LNCaP clone FGC (cell line): Measurements from ENCODE around the gene OLFML1.

Source experiments
- DNase-seq: peaks from one replicate; pipeline ENCODE4 v3.0.0-alpha.2; 2011; ENCODE audit warnings: low read depth
- H3K4me3 ChIP-seq: 2 replicates; pipeline ENCODE4 v1.5.1; 2011; ENCODE audit warnings: mild to moderate bottlenecking, low read depth, low read length, control low read depth
- CTCF ChIP-seq: IDR thresholded peaks from 2 replicates; pipeline ENCODE4 v1.5.1; 2012; ENCODE audit warnings: mild to moderate bottlenecking; ENCODE audit not compliant: control insufficient read depth, insufficient read depth; ENCODE audit errors: extremely low read depth

OLFML1 gene

GRCh38 chr11:7485186-7486097 lies at the start of gene OLFML1:
Gene OLFML1, plus strand, starts transcription at chr11:7485506. Its CDS starts 370 bp downstream, at chr11:7485876.
- no peak for TF ChIP-seq CTCF
- no peak within 1 kb of the TSS for H3K4me3 ChIP-seq
- DNase-seq, result no peak

- H3K4me3 ChIP-seq, result no peak overlapping the region
- TF ChIP-seq CTCF, result no peak
- no peak for DNase-seq
These were observed 49.2 kb upstream of the OLFML1 start for GRCh38 chr11:7436146-7436545.

- TF ChIP-seq CTCF, result no peak
- DNase-seq, result no peak
- no peak overlapping the region for H3K4me3 ChIP-seq
These were observed 48.6 kb upstream of the OLFML1 start for GRCh38 chr11:7436657-7437056.

GRCh38 chr11:7437696-7438095 lies 47.6 kb upstream of the OLFML1 start:
- no peak overlapping the region for H3K4me3 ChIP-seq
- DNase-seq, result no peak
- TF ChIP-seq CTCF, result no peak

- no peak for TF ChIP-seq CTCF
- no peak for DNase-seq
- H3K4me3 ChIP-seq, result no peak overlapping the region
These were observed 45.5 kb upstream of the OLFML1 start for GRCh38 chr11:7439746-7440320.

GRCh38 chr11:7442588-7443215 lies 42.6 kb upstream of the OLFML1 start:
- no peak overlapping the region for H3K4me3 ChIP-seq
- DNase-seq, result peak; percentile 17
- peak; percentile 95 for TF ChIP-seq CTCF
